GM21526 (cell line): ENCODE data around the gene TCL1B.

Experiments used
- ATAC-seq: cut with Tn5 transposase; IDR thresholded peaks from one replicate; pipeline ENCODE4 v1.9.1; 2021; ENCODE audit warnings: moderate library complexity; ENCODE audit not compliant: unreplicated experiment, low FRiP score

Gene TCL1B

DNA sequence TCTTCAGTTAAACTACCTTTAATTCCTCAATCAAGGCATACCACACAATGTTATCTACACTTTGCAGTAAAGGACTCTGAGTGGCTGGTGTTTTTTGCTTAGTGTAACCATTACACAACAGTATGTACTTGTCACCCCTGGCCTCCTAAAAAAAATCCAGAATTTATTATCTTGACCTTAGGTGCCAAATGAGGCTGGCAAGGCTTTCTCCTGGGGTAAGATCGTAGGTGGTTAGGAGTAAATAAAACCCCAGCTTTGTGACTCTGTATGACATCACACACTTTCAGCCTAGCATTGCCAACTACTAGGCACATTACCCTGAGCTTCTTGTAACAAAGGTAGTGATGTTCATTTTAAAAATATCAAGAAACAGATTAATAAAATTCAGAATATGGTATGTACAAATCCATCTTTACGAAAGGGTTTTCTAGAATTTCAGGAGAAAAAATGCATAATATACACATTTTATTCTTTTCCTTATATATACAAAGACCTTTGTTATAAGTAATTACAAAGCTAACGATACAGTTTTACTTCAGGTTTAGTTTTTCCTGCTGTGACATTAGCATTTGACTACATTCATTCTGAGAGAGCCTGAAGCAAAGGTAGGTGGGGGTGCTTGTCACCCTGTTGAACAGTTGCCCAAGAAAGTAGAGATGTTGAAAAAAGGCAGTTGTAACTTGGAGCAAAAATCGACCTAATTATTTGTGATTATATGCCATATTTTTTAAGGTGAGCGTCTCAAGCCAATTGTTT, 14.2 kb downstream of the TCL1B start:
- no peak for ATAC-seq

DNA sequence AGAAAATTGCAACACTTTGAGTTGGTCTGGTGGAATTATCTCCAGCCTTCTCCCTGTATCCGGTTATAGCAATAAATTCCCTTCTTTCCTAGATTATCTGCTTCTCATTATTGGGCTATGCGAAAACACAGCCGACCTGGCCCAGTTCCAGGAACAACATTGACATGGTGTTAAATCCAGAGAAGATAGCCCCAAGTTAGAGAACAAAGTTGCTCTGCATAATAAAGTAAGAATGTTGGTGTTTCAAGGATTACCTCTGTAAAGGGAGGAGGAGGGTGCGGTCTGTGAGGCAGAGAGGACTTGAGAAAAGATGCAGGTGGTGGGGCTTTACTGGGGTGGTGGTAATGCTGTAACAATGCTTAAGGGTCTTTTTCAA, 15.6 kb downstream of the TCL1B start:
- ATAC-seq: no peak

DNA sequence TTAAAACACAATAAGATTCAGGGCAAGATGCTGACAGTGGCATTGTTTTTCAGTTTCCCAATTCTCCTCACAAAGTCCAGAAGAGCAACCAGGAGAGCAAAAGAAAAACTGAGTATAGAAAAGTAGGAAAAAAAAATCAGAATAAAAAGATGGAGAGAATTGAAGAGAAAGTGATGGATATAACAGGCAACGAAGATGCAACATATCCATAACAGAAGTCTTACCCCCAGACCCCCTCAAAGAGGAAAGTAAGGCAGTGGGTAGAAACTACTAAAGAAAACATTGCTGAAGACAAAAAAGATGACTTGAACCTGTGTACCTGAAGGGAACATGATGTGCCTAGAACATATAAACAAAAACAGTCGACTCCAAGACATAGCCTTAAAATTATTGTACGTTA, 17.1 kb downstream of the TCL1B start:
- ATAC-seq: no peak

DNA sequence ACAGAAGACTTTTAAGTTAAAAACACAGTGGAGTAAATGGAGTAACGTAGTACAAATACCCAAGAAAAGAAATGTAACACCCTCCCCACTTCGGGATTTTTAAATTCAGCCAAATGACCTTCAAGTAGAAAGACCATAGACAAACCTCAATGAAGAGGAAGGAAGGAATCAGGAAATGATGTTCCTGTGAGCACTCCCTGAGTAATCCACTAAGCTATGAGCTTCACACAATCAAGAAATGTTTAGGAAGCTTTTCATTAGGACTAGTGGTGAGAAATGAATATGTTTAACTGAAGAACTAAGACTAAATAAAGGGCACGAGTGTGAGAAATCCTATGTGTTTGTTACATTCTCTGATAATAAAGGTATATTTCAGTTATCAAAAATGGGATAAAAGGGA, 17.6 kb downstream of the TCL1B start:
- no peak for ATAC-seq

DNA sequence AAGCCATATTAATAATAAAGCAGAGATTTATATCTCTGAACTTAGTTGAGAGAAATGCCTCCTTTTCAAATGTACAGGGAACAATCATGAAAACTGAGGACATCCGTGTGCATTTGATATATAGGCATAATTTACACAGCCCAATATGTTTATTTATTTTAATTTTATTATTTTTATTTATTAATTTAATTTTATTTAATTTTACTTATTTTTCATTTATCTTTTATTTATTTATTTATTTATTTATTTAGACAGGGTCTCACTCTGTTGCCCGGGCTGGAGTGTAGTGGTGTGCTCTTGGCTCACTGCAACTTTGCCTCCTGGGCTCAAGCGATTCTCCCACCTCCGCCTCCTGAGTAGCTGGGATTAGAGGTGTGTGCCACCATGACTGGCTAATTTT, 19.3 kb downstream of the TCL1B start:
- ATAC-seq: no peak

DNA sequence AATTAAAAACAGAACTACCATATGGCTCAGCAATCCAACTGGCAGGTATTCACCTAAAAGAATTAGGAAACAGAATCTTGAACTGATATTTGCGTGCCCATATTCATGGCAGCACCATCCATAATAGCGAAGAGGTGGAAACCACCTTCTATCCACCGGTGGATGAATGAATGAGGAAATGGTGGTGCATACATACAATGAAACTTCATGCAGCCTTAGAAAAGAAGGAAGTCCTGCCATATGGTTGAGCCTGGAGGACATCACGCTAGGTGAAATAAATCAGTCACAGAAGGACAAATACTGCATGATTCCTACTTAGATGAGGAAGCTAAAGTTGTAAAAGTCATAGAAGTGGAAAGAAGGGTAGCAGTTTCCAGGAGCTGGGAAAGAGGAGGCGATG, 21.1 kb downstream of the TCL1B start:
- ATAC-seq: no peak

DNA sequence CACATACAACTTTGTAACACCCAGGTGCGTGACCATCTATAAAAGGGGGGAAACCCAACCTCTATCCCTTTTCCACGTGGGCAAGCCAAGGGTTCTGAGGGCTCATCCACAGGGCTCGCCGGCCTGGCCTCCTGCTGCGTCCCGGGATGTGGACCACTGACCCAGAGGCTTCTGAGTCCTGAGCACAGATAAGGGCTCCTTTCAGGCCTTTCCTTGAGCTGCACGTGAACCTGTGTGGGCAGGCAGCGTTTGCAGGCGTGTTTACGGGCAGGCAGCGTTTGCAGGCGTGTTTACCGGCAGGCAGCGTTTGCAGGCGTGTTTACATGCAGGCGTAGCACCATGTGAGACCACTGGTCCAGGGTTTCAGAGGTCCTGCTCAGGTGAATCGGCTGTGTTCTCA, 23.9 kb downstream of the TCL1B start:
- no peak for ATAC-seq

DNA sequence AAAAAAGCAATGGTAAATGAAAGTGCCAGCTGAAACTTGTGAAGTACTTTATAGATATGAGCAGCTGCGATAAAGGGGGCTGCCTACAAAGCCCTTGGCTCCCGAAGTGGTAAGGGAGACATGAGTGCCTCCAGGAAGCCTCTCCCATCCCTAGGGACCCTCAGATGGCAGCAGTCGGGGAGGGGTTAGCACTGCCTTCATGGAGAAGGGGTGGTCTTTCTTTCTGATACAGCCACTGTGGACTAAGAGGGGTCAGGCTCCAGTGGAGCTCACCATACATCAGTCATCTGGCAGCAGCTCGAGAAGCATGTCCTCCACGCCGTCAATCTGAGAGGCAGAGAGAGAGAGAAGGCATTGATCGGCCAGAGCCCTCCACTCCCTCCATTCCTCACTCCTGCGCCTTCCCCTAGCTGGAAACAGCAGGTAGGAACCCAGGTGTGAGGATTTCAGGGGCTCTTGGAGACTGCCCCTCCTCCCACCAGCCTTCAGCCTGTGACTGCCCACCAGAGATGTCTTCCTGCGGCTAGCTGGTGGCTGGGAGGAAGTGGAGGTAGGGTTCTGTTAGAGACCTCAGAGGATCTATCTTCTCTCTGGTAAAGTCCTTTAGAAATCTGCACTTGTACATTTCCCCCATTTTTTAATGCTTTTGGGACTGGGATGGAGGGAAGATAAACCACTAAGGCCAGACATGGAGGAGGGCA, 25.4 kb downstream of the TCL1B start:
- ATAC-seq: no peak

DNA sequence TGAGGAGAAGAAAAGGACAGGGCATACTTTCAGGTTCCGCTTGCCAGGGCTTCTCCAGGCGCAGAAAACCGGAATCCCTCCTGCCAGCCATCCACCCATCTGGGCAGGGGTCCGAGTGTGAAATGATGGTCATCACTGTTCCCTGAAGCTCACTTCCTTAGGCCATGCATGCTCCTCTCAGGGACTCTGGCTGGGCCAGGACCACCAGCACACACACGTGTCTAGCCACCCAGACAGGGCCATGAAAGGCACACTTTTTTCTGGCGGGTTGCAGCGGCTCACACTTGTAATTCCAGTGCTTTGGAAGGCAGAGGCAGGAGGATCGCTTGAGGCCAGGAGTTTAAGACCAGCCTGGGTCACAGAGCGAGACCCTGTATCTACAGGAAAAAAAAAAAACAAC, 26.2 kb downstream of the TCL1B start:
- ATAC-seq: no peak

DNA sequence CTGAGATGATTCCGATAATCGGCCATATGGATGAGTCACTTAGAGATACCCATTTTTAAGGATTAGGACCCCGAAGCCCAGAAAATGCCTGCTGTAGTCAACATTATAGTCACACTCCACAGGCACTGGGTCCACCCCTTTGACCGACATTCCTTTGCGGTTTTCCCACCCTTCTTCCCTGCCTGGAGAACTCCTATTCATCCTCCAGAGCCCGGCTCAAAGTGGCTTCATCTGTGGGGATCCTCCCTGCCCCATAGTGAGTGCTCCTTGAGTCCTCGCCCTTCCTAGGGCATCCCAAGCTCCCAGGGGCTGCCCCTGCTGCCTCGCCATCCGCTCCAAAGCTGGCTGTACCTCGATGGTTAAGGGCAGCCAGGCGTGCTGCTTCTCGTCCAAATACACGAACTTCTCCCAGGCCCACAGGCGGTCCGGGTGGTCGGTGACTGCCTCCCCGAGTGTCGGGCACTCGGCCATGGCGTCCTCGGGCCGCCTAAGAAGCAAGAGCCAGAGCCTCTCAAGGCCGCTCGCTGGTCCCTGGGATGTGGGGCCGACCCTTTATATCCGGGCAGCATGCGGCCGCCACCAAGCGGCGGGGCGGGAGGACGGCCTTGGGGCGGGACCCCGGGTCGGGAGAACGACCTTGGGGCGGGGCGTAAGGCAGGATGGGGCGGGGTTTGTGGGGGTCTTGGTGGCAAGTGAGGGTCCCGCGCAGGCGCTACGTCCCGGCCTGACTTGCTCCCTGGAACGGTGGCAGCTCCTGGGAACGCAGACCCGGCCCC, 27.6 kb downstream of the TCL1B start, which contains the start of gene TCL1A:
Gene TCL1A (minus strand): TSS at position 530 of the 776 bp plus-strand sequence. CDS start 59 bp downstream, at position 471.
- peak; percentile 84 for ATAC-seq

DNA sequence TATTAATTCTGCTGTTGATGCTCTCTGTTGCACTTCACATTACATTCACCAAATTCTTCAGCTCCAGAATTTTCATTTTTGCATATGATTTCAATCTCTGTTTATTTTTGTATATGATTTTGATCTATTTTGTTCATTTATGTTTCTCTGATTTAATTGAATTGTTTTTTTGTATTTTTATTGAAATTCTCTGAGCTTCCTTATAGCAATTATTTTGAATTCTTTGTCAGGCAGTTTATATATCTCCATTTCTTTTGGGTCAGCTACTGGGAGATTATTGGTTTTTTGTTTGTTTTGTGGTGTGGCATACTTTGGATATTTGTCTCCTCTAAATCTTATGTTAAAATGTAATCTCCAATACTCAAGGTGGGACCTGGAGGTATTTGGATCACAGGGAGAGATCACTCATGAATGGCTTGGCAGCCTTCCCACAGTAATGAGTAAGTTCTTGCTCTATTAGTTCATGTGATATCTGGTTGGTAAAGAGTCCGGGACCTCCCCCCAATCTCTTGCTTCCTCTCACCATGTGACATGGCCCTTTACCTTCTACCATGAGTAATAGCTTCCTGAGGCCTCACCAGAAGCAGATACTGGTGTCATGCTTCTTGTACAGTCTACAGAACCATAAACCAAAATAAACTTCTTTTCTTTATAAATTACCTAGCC, 36.4 kb downstream of the TCL1B start:
- ATAC-seq: no peak

DNA sequence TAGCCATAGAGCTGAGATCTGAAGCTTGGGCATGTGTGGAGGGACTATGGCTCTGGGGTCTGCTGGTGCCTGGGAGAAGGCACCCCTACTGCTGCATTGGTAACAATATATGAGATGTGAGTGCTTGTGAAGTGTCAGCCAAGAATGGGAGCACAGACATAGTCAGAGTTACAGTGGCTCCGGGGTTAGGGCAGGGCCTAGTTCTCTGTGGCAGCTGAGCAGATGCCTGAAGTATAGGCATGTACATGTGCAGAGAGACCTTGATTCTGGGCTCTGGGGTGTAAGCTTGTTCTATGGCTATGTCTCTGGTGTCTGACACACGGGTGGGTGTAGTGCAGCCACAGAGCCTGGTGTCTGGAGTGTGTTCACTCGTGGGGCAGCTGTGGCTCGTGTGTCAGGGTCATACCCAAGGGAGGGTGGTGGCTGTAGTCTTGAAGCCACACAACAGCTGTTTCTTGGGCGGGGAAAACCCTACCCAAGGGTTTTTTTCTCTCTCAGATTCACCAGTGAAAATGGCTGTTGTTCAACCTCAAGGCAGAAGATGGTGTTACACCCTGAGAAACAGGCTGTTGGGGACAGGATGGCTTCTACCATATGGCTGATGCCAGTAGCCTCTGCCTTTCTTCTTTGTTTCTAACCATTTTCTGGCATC, 39.6 kb downstream of the TCL1B start:
- ATAC-seq: peak; percentile 67

DNA sequence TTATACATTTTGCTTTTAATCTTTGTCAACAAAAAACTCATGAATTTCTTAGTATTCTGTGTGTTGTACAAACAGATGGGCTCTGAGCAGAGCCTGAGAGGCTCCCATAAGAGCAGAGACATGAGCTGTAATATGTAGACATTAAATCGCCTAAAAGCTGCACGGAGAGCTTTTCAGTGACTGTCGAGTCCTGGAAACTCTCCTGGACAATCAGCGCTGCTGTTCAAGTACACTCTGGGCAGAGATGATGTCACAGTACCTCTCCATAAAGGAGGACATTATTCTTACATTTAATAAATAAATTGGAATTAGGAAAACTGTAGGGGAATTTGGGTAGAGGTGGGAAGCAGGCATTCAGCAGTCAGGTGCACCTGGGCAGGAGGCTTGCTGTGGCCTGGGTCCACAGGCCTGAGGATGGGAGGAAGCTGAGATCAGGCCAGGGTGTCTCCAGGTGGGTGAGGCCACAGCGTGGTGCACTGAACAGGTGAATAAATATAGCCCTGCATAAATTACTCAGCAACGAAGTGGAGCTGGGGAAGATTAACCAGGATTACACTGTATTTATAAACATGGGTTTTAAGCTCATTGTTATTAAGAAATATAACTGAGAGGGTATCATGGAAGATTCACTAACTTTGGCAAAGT, 41.0 kb downstream of the TCL1B start:
- no peak for ATAC-seq

DNA sequence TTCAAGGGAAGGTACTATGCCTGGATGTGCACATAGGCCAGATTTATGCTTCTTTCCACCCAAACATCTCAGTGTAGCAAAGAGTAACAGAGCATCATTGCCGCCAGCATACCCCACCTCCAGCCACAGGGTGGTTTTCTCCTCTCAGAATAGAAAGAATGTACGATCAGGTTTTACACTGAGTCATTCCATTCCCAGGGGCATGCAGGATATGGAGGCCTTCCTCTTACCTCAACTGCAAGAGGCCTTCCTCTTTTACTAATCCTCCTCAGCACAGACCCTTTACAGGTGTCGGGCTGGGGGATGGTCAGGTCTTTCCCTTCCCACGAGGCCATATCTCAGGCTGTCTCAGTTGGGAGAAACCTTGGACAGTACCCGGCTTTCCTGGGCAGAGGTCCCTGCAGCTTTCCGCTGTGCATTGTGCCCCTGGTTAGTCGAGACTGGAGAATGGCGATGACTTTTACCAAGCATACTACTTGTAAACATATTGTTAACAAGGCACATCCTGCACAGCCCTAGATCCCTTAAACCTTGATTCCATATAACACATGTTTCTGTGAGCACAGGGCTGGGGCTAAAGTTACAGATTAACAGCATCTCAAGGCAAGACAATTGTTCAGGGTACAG, 43.3 kb downstream of the TCL1B start:
- peak; percentile 46 for ATAC-seq

DNA sequence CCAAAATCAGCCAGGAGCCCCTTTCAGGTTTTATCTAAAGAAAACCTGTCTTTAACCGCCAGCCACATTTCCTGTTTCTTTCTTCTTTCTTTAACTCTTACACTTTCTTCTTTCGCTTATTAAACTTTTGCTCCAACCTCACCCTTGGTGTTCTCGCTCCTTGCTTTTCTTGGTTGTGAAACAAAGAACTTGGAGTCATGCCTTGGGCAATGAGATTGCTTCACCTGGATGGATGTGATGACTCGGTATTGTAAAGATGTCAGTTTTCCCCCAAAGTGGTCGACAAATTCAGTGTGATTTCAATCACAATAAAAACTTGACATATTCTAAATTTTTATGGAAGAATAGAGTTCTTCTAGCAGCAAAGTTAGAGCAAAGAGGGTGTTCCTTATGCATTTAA, 43.9 kb downstream of the TCL1B start:
- ATAC-seq: no peak

DNA sequence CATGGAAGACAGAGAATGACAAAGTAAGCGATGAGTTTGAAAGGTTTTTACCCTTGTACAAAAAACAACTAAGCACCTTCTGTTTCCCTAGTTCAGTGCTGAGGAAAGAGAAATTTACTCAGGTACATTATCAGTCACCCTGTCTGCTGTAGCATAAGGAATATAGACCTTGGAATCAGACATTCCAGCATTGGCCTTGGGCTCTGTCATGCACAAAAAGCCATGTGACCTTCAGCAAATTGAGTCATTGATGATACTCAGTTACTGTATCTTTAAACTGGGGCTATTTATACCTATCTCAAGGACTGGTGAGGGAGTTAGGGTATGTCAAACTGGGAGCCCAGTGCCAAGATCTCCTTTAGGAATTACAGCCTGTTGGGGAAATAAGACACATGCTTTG, 47.0 kb downstream of the TCL1B start:
- no peak for ATAC-seq

DNA sequence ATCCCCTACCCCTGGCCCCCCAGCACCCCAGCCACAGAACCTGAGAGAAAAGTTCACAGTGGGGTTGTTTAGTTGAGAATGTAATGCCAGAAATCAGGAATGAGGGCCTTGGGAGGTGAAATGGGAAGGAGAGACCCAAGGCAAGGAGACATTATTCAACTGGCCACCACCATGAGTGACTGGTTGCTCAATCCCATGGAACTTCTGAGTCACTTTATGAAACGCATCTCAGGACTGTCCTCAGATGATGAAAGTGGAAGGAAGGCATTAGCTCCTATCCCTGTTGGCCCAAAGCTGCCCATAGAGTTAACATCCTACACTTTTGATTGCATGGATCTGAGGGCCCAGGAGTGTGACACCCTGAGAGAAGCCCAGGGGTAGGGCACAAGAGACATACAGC, 53.1 kb downstream of the TCL1B start:
- no peak for ATAC-seq

DNA sequence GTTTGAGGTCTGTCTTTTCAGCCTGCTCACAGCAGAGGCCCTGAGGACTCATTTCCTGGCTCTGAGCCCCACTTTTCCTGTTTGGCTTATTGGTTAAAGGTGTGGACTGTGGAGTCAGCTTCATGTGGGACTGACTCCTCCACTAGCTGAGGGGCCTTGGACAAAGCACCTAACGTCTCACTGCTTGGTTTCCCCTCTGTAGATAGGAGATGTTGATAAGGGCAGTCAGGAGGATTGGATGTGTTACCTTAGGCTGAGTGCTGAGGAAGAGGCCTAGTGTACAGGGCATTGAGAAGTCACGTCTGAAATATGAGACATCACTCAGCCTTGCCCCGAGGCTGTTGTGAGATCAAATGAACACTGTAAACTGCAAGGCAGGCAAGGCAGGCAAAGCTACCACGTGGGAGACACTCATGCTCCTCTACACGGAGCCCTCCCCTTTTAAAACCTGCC, 54.8 kb downstream of the TCL1B start:
- no peak for ATAC-seq

DNA sequence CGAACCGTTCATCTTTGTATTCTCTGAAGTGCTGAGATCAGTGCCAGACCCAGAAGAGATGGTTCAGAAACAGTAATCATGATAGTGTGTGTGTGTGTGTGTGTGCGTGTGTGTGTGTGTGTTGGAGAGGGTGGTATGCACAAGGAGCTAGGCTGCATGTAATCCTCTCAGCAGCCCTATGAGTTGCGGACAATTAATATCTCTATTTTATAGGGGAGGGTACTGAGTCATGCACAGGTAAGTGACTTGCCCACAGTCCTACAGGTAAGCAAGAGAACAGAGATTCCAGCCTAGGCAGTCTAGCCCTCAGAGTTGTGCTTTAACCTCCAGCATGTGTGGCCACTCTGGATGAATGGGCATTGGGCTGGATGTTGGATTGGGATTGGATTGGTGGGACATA, 55.6 kb downstream of the TCL1B start:
- ATAC-seq: no peak
